PC-9 (cell line): ENCODE measurements around the gene FOXP1.

Experiments
- EZH2 ChIP-seq: fragments of 200-600 bp; sonication (generic); IDR thresholded peaks from 2 replicates; pipeline ENCODE4 v1.8.0; 2017; ENCODE audit warnings: antibody characterized with exemption, low read depth
- TF ChIP-seq, protein P1 (sequence below): fragments of 200-600 bp; sonication (generic); conservative IDR thresholded peaks from 2 replicates; pipeline ENCODE4 v1.6.1; 2017; ENCODE audit warnings: mixed run types, antibody characterized with exemption, mild to moderate bottlenecking, moderate library complexity

DNA sequence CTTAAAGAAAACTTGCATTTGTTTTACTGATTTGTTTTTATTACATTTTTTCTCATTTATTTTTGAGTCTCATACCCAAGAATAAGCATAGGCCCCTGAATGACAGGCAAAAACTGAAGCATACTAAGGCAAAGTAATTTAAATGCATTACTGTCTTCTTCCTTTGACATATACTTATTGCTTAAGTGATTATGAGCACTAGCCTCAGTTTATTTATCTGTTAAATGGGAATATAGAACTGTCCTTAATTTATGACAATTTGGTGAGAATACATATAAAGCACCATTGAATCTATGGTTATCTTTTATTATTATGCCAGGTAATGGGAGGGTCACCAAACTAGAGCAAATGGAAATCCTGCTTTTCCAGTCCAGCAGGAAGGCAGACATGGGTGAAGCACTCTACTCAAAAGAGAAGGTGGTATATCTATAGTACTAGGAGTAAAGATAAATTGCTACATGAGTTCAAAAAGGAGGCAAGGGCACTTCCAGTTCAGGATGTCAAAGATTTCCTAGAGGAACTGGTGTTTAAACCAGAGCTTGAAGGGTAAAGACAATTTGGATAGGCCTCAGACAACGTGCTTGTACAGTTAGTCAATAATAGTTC lies 435.0 kb downstream of the FOXP1 start:
- TF ChIP-seq, protein P1, sequence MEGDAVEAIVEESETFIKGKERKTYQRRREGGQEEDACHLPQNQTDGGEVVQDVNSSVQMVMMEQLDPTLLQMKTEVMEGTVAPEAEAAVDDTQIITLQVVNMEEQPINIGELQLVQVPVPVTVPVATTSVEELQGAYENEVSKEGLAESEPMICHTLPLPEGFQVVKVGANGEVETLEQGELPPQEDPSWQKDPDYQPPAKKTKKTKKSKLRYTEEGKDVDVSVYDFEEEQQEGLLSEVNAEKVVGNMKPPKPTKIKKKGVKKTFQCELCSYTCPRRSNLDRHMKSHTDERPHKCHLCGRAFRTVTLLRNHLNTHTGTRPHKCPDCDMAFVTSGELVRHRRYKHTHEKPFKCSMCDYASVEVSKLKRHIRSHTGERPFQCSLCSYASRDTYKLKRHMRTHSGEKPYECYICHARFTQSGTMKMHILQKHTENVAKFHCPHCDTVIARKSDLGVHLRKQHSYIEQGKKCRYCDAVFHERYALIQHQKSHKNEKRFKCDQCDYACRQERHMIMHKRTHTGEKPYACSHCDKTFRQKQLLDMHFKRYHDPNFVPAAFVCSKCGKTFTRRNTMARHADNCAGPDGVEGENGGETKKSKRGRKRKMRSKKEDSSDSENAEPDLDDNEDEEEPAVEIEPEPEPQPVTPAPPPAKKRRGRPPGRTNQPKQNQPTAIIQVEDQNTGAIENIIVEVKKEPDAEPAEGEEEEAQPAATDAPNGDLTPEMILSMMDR, result no peak
- no peak for TF ChIP-seq EZH2
